Activated CD4-positive, alpha-beta memory T cell treated with anti-CD3 and anti-CD28 coated beads for 36 hours (primary cell): ENCODE data around the gene ANK3. TPM values are rescaled to one million over a fixed set of nuclear protein-coding genes. Genes with fewer than 3 reads are reported as not detected.

Source experiments
- CTCF ChIA-PET: fragments of 350-600 bp; sonication (Branson Sonifier 250); formaldehyde crosslinking; loops from one replicate; lab custom pipeline; 2021; ENCODE audit warnings: antibody characterized with exemption, inconsistent platforms; lab: Charles Lee
- POLR2A ChIA-PET: fragments of 350-600 bp; sonication (Branson Sonifier 250); formaldehyde crosslinking; loops from one replicate; lab custom pipeline; 2021; ENCODE audit warnings: antibody characterized with exemption; lab: Charles Lee
- DNase-seq: peaks from one replicate; pipeline ENCODE4 v3.0.0-alpha.2; 2020
- H3K27ac Mint-ChIP-seq: one replicate; pipeline ENCODE4 v1.8.0; 2021; ENCODE audit warnings: mixed read lengths
- H3K27me3 Mint-ChIP-seq: one replicate; pipeline ENCODE4 v1.8.0; 2021; ENCODE audit warnings: mixed read lengths
- H3K36me3 Mint-ChIP-seq: one replicate; pipeline ENCODE4 v1.8.0; 2021; ENCODE audit warnings: mixed read lengths
- H3K4me1 Mint-ChIP-seq: one replicate; pipeline ENCODE4 v1.8.0; 2021; ENCODE audit warnings: low read depth, mixed read lengths
- H3K4me3 Mint-ChIP-seq: one replicate; pipeline ENCODE4 v1.8.0; 2021; ENCODE audit warnings: mild to moderate bottlenecking, mixed read lengths
- H3K9me3 Mint-ChIP-seq: one replicate; pipeline ENCODE4 v1.8.0; 2021; ENCODE audit warnings: mixed read lengths
- intact Hi-C: fragments of 100-400 bp; cut with micrococcal nuclease; formaldehyde crosslinking; loops from one replicate; pipeline ENCODE4 v1.15.1; 2023
- total RNA-seq, 2 experiments: library from RNA; stranded (reverse); gene quantifications; one replicate each; pipeline ENCODE4 v1.2.3, GENCODE V29; 2021

The ANK3 gene
- total RNA-seq, 2 experiments from 2014 or later = 18.5 to 21.2 TPM

DNA sequence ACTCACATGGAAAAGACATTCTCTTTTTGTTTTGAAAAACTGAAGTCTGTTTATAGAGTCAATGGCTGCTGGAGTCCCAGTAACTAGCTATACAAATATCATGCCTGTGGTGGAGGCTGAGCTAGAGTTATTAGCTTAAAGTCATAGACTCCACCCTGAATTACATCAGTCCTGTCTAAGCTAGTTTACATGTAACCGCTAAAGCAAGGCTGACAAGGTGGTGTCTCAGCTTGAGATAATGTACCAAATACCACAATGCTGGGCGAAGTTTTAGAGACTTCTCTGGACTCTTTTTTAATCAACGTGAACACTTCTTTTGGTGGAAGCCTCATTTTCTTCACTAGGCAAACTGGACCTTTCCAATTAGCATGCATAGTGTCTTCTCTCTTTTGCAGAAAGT lies 219.4 kb downstream of the ANK3 start:
- H3K36me3 Mint-ChIP-seq = peaks cover 9% of the 10 kb centered on the region
- no peak overlapping the region for H3K27ac Mint-ChIP-seq
- no peaks in the 10 kb centered on the region for H3K9me3 Mint-ChIP-seq
- CTCF ChIA-PET = interaction anchor here (0.6 kb wide), 1 partner anchor 22 kb away, joined by 3 read pairs; no protein-coding TSS in a partner anchor
- H3K4me1 Mint-ChIP-seq = no peaks in the 10 kb centered on the region
- POLR2A ChIA-PET = no interaction called here
- no peak for DNase-seq
- intact Hi-C loops = no loop called here
- H3K27me3 Mint-ChIP-seq = no peaks in the 10 kb centered on the region
- no peak overlapping the region for H3K4me3 Mint-ChIP-seq

DNA sequence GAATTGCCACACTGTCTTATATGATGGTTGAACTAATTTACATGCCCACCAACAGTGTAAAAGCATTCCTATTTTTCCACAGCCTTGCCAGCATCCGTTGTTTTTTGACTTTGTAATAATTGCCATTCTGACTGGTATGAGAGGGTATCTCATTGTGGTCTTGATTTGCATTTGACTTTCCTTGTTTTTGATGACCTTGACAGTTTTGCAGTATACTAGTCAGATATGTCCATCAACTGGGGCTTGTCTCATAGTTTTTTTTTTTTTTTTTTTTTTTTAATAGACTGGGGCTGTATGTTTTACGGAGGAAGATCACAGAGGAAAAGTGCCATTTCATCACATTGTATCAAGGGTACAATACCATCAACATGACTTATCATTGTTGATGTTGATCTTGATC lies 220.6 kb downstream of the ANK3 start:
- no peaks in the 10 kb centered on the region for H3K27me3 Mint-ChIP-seq
- no peaks in the 10 kb centered on the region for H3K9me3 Mint-ChIP-seq
- no peak for DNase-seq
- CTCF ChIA-PET = no interaction called here
- H3K4me1 Mint-ChIP-seq = no peaks in the 10 kb centered on the region
- no peak overlapping the region for H3K27ac Mint-ChIP-seq
- peaks cover 11% of the 10 kb centered on the region for H3K36me3 Mint-ChIP-seq
- intact Hi-C loops = no loop called here
- POLR2A ChIA-PET = no interaction called here
- H3K4me3 Mint-ChIP-seq = no peak overlapping the region

DNA sequence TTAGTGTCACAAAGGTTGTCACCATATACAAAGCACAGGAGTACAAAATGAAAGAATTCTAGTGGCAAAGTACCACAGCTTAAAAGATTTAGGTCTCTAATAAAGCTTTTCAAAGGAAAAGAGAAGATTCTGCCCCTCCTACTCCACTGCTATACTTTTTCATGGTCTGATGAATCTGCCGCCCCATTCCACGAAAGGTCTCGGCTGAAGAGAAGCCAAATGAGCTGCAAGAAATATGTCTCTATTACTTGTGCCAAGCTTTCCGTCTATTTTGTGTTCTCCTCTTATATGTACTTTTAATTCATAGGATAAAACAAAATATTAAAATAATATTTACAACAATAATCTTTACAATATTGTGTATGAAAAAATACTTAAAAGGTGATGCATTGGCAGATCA lies 222.6 kb downstream of the ANK3 start:
- Mint-ChIP-seq H3K4me3 (no peak overlapping the region), H3K9me3 (no peaks in the 10 kb centered on the region), H3K36me3 (peaks cover 11% of the 10 kb centered on the region), H3K27ac (no peak overlapping the region), H3K27me3 (no peaks in the 10 kb centered on the region), H3K4me1 (no peaks in the 10 kb centered on the region)
- intact Hi-C loops = no loop called here
- POLR2A ChIA-PET = no interaction called here
- CTCF ChIA-PET = no interaction called here
- DNase-seq = no peak

DNA sequence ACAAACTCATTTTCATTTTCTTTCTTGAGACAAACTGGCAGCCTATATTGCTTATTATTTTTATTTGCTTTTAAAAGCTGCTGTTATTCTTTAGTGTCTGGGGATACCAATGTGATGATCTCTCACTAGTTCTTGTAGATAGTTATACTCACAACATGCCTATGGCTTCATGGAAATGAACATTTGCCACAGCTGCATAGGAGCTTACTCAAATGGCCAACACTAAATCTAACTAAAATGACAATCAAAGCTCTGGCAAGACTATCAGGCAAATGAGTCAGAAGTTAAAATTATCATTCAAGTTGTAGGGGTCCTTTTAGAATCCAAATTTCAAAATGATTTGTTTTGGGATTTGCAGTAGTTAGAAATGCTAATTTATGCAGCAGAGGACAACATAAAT lies 225.9 kb downstream of the ANK3 start:
- no peaks in the 10 kb centered on the region for H3K9me3 Mint-ChIP-seq
- H3K27ac Mint-ChIP-seq = no peak overlapping the region
- ChIA-PET CTCF (no interaction called here), POLR2A (no interaction called here)
- H3K4me3 Mint-ChIP-seq = no peak overlapping the region
- no peak for DNase-seq
- H3K4me1 Mint-ChIP-seq = no peaks in the 10 kb centered on the region
- H3K36me3 Mint-ChIP-seq = peaks cover 14% of the 10 kb centered on the region
- intact Hi-C loops = no loop called here
- no peaks in the 10 kb centered on the region for H3K27me3 Mint-ChIP-seq

DNA sequence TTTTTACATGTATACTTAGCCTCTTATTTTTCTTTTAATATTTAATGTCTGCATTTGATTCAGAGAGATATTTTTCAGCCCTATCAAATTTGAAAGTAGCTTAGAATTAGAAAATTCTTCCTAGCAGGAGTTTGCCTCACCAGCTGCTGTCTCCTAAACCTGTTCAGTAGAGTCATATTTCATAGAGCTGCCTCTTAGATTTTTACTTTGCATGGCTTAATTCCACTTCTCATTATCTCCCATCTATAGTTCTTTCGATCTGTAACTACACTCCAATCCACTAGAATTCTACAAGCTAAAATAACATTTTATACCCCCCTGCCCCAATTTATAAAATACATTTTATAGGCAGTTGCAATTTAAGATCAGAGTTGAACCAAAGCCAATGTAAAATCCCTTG lies 227.0 kb downstream of the ANK3 start:
- POLR2A ChIA-PET = no interaction called here
- Mint-ChIP-seq H3K4me3 (no peak overlapping the region), H3K27me3 (no peaks in the 10 kb centered on the region), H3K4me1 (no peaks in the 10 kb centered on the region), H3K9me3 (no peaks in the 10 kb centered on the region), H3K36me3 (peaks cover 14% of the 10 kb centered on the region), H3K27ac (no peak overlapping the region)
- intact Hi-C loops = no loop called here
- no peak for DNase-seq
- CTCF ChIA-PET = no interaction called here

DNA sequence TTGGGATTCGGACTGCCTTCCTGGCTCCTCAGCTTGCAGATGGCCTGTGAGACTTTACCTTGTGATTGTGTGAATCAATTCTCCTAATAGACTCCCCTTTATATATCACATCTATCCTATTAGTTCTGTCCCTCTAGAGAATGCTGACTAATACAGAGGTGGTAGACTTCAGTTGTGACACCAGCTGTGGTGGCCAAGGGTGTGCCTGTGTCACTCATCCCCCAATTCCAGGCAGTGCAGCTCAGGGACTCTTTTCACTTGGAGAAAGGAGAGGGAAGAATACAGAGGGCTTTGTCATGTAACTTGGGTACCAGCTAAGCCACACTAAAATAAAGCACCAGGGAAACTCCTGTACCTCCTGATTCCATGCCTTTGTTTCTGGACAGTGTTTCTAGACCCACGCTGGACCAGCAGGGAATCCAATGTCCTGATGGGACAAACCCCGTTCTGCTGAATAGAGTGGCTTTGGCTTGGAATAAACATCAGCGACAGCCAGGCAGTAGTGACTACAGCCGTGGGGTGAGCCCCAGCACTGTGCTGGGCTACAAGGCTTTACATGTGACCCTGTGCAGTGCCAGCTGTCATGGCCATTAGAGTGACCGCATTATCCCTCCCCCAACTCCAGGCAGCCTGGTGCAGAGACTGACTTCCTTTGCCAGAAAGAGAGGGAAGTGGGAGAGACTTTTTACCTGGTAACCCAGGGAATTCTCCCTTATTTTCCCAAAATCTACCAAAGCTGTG lies 233.6 kb downstream of the ANK3 start:
- Mint-ChIP-seq H3K36me3 (peaks cover 19% of the 10 kb centered on the region), H3K4me1 (no peaks in the 10 kb centered on the region), H3K4me3 (no peak overlapping the region), H3K27me3 (no peaks in the 10 kb centered on the region), H3K9me3 (no peaks in the 10 kb centered on the region), H3K27ac (no peak overlapping the region)
- intact Hi-C loops = no loop called here
- CTCF ChIA-PET = no interaction called here
- POLR2A ChIA-PET = no interaction called here
- DNase-seq = no peak

DNA sequence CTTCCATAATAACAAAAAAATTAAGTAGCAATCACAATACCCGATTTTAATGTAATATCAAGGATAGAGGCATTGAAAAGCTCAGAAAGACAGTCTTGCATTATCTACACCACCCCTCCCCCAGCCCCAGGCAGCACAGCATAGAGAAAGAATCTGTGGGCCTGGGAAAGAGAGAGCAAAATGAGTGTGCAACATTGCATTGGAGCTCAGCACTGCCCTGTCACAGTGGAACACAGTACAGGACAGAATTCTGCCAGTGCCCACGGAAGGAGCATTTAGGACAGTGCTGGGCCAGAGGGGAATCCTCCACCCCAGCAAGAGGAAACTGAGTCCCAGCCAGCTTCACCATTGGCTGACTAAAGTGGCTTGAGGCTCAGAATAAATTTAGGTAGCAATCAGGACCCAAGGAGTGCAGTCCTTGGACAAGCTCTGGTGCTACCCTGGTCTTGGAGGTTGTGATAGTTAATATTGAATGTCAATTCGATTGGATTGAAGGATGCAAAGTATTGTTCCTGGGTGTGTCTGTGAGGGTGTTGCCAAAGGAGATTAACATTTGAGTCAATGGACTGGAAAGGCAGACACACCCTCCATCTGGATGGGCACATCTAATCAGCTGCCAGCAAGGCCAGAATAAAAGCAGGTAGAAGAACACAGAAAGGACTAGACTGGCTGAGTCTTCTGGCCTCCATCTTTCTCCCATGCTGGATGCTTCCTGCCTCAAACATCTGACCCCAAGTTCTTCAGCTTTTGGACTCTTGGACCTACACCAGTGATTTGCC lies 234.4 kb downstream of the ANK3 start:
- Mint-ChIP-seq H3K4me3 (no peak overlapping the region), H3K4me1 (no peaks in the 10 kb centered on the region), H3K27ac (no peak overlapping the region), H3K27me3 (no peaks in the 10 kb centered on the region), H3K36me3 (peaks cover 18% of the 10 kb centered on the region), H3K9me3 (no peaks in the 10 kb centered on the region)
- no peak for DNase-seq
- CTCF ChIA-PET = no interaction called here
- POLR2A ChIA-PET = no interaction called here
- intact Hi-C loops = no loop called here

DNA sequence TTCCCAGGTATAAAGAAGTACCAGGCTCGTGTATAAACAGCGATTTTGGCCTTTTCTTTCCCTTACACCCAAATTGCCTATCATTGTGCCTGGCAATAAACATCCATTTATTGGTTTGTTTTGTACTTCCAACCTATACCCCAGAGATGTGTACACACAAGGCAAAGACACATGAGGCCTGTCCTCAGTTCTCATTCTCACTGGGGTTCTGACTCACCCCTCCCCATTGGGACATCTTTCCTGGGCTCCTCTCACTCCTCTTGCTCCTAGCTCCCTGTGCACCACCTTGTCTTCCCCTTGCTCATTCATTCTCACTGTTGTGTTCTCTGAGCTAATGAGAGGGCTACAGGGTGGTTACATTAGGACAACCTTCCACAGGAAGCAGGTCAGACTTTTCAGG lies 240.7 kb downstream of the ANK3 start:
- no peaks in the 10 kb centered on the region for H3K4me1 Mint-ChIP-seq
- peaks cover 13% of the 10 kb centered on the region for H3K36me3 Mint-ChIP-seq
- no peaks in the 10 kb centered on the region for H3K27me3 Mint-ChIP-seq
- H3K27ac Mint-ChIP-seq = no peak overlapping the region
- CTCF ChIA-PET = no interaction called here
- no peak for DNase-seq
- no peak overlapping the region for H3K4me3 Mint-ChIP-seq
- POLR2A ChIA-PET = no interaction called here
- intact Hi-C loops = no loop called here
- H3K9me3 Mint-ChIP-seq = no peaks in the 10 kb centered on the region

DNA sequence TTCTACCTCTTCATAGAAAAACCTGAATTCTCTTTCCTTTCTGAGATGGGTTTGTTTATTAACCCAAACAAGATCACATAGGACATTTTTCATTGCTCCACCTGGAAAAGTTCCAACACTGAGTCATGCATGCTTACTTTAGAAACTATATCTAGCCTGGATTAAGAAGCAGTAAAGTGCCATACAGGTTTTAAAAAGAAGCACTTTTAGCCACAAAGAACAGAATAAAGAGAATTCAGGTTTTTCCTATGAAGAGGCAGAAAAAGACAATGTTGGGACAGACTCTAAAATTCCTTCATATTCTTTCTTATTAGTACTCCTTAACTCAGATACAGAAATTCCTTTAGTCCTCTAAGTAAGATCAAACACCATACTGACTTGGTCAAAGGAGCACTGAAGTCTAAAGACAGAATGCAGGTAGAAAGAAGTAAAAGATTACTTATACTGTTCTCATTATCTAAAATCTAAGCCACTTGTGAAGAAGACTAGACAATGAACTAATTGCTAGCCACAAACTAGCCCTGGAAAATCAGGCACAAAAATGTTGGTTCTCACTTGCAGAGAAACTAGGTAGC lies 241.3 kb downstream of the ANK3 start:
- Mint-ChIP-seq H3K36me3 (peaks cover 13% of the 10 kb centered on the region), H3K27me3 (no peaks in the 10 kb centered on the region), H3K4me3 (no peak overlapping the region), H3K9me3 (no peaks in the 10 kb centered on the region), H3K4me1 (no peaks in the 10 kb centered on the region), H3K27ac (no peak overlapping the region)
- intact Hi-C loops = no loop called here
- CTCF ChIA-PET = no interaction called here
- POLR2A ChIA-PET = no interaction called here
- DNase-seq = no peak

DNA sequence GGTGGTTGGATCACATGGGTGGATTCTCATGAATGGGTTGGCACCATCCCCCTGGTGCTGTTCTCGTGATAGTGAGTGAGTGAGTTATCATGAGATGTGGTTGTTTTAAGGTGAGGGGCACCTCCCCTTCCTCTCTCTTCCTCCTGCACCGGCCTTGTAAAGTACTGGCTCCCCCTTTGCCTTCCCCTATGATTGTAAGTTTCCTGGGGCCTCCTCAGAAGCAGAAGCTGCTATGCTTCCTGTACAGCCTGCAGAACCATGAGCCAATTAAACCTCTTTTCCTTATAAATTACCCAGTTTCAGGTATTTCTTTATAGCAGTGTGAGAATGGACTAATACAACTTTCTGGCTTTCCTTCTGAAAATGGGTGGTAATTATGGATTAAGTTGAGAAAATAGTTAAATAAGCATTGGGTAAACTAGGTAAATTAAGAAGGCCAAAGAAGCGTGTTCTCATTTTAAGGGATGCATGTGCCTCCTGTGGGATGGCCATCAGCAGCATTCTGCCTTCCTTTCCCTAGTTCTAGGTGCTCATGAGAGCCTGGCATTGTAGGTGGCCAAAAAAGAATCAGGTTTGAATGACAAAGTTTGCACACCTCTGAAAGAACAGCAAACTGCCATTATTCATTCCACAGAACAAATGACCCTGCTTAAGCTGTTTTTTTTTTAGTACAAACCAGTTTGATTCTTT lies 242.0 kb downstream of the ANK3 start:
- Mint-ChIP-seq H3K36me3 (peaks cover 13% of the 10 kb centered on the region), H3K9me3 (no peaks in the 10 kb centered on the region), H3K27me3 (no peaks in the 10 kb centered on the region), H3K4me3 (no peak overlapping the region), H3K27ac (no peak overlapping the region), H3K4me1 (no peaks in the 10 kb centered on the region)
- CTCF ChIA-PET = no interaction called here
- POLR2A ChIA-PET = no interaction called here
- intact Hi-C loops = no loop called here
- no peak for DNase-seq

DNA sequence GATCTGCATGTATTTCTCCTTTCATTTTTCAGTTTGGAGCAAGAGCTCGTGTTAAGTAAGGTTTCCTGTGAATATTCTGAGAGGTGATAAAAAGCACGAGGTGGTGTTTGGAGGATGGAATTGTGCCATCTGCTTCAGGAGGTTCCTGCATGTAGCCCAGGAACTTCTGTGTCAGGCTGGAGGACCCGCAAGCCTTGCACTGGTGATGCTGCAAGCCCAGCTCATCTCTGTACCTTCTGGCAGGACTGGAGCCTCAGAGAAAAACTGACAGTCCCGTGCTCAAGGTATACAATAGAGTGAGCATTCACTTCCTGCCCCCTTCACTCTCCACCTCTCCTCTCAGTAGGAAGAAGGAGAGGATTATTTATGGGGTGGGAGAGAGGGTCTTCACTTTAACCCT lies 242.7 kb downstream of the ANK3 start:
- Mint-ChIP-seq H3K4me3 (no peak overlapping the region), H3K9me3 (no peaks in the 10 kb centered on the region), H3K27me3 (no peaks in the 10 kb centered on the region), H3K27ac (no peak overlapping the region), H3K4me1 (no peaks in the 10 kb centered on the region), H3K36me3 (peaks cover 13% of the 10 kb centered on the region)
- CTCF ChIA-PET = no interaction called here
- POLR2A ChIA-PET = interaction anchor here (0.7 kb wide), 1 partner anchor 66 kb away, joined by 3 read pairs; no protein-coding TSS in a partner anchor
- intact Hi-C loops = no loop called here
- no peak for DNase-seq

DNA sequence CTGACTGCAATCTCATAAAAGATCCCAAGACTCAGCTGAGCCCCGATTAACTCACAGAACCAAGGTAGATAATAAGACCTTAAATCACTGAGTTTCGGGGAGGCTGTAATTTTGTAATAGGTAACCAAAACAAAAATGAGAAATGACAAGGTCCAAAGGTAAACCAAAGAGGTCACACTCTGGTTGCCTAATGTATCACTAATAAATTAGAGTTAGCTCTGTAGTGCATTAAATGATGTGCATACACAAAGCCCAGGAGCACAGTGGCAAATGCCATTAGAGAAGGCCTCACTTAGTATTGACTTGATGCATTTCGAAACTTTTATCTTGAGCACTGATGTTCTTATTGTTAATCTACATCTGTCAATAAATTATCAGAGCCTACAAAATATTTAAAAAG lies 245.6 kb downstream of the ANK3 start:
- Mint-ChIP-seq H3K27me3 (no peaks in the 10 kb centered on the region), H3K4me1 (no peaks in the 10 kb centered on the region), H3K4me3 (no peak overlapping the region), H3K9me3 (no peaks in the 10 kb centered on the region), H3K27ac (no peak overlapping the region), H3K36me3 (peaks cover 3% of the 10 kb centered on the region)
- ChIA-PET CTCF (no interaction called here), POLR2A (no interaction called here)
- DNase-seq = no peak
- intact Hi-C loops = no loop called here
